HG03565 (cell line): ENCODE data around the gene RYR2.

Experiments used
- ATAC-seq: cut with Tn5 transposase; IDR thresholded peaks from one replicate; pipeline ENCODE4 v1.9.1; 2021; ENCODE audit warnings: mild to moderate bottlenecking, moderate library complexity; ENCODE audit not compliant: unreplicated experiment

Gene RYR2

GRCh38 chr1:237041795-237042525 is at the start of gene RYR2:
RYR2 (plus strand) TSS chr1:237042184; CDS start chr1:237042522, 338 bp downstream.
- ATAC-seq, result no peak

- no peak for ATAC-seq
Measured at GRCh38 chr1:236992449-236992848, 49.5 kb upstream of the RYR2 start.

GRCh38 chr1:236994450-236994849 is 47.5 kb upstream of the RYR2 start:
- no peak for ATAC-seq

- ATAC-seq, result no peak
Measured at GRCh38 chr1:236997361-236997760, 44.6 kb upstream of the RYR2 start.

- ATAC-seq, result no peak
Measured at GRCh38 chr1:236997882-236998281, 44.1 kb upstream of the RYR2 start.

GRCh38 chr1:236998546-236998945 is 43.4 kb upstream of the RYR2 start:
- no peak for ATAC-seq

GRCh38 chr1:237000191-237000590 is 41.8 kb upstream of the RYR2 start:
- ATAC-seq, result no peak

GRCh38 chr1:237003516-237003915 is 38.5 kb upstream of the RYR2 start:
- no peak for ATAC-seq

- no peak for ATAC-seq
Measured at GRCh38 chr1:237004116-237004515, 37.9 kb upstream of the RYR2 start, which contains the start of gene MT1HL1. MT1HL1 (minus strand) TSS chr1:237004441; CDS start chr1:237004372, 69 bp downstream.

- ATAC-seq, result no peak
Measured at GRCh38 chr1:237005674-237006073, 36.3 kb upstream of the RYR2 start.

GRCh38 chr1:237007147-237007881 is 34.7 kb upstream of the RYR2 start:
- no peak for ATAC-seq

GRCh38 chr1:237009611-237010010 is 32.4 kb upstream of the RYR2 start:
- ATAC-seq, result no peak

- no peak for ATAC-seq
Measured at GRCh38 chr1:237011432-237011831, 30.6 kb upstream of the RYR2 start.

- no peak for ATAC-seq
Measured at GRCh38 chr1:237012361-237012760, 29.6 kb upstream of the RYR2 start.

GRCh38 chr1:237012788-237013383 is 29.1 kb upstream of the RYR2 start:
- no peak for ATAC-seq

GRCh38 chr1:237013608-237014007 is 28.4 kb upstream of the RYR2 start:
- ATAC-seq, result no peak

GRCh38 chr1:237016626-237017025 is 25.4 kb upstream of the RYR2 start:
- ATAC-seq, result no peak

- no peak for ATAC-seq
Measured at GRCh38 chr1:237018896-237019295, 23.1 kb upstream of the RYR2 start.

GRCh38 chr1:237025358-237026074 is 16.5 kb upstream of the RYR2 start:
- no peak for ATAC-seq

- no peak for ATAC-seq
Measured at GRCh38 chr1:237029240-237029639, 12.7 kb upstream of the RYR2 start.

GRCh38 chr1:237029850-237030535 is 12.0 kb upstream of the RYR2 start:
- no peak for ATAC-seq
